Left lung (tissue), 10 donors: Measurements from ENCODE around the gene ATP7B. TPM values are rescaled to one million over a fixed set of nuclear protein-coding genes. Genes with fewer than 3 reads are reported as not detected.

Source experiments
- ATAC-seq: fragments of 200-7000 bp; cut with Tn5 transposase; one replicate; pipeline ENCODE4 v1.9.1; 2020; ENCODE audit warnings: moderate library complexity
- DNase-seq, 4 donors: peaks; one replicate each; pipeline ENCODE4 v3.0.0-alpha.2; 2013 to 2020
- H3K27ac ChIP-seq, 2 donors: fragments of 200-600 bp; sonication (generic) in 1 of 2; one replicate each; pipeline versions ENCODE4 v1.5.0 to v1.8.0; 2020 to 2021
- H3K27me3 ChIP-seq, 2 donors: fragments of 200-600 bp; sonication (generic) in 1 of 2; one replicate each; pipeline versions ENCODE4 v1.5.0 to v1.8.0; 2020 to 2021
- H3K36me3 ChIP-seq, 2 donors: fragments of 200-600 bp; sonication (generic) in 1 of 2; one replicate each; pipeline versions ENCODE4 v1.5.0 to v1.8.0; 2020 to 2021
- H3K4me1 ChIP-seq, 2 donors: fragments of 200-600 bp; one replicate each; pipeline ENCODE4 v1.8.0; 2021
- H3K4me3 ChIP-seq, 2 donors: fragments of 200-600 bp; sonication (generic) in 1 of 2; one replicate each; pipeline versions ENCODE4 v1.5.0 to v1.8.0; 2020 to 2021; ENCODE audit warnings: mild to moderate bottlenecking in 1 of 2
- H3K9me3 ChIP-seq, 2 donors: fragments of 200-600 bp; sonication (generic) in 1 of 2; one replicate each; pipeline versions ENCODE4 v1.5.0 to v1.8.0; 2020 to 2021
- intact Hi-C, 2 donors: fragments of 100-400 bp; cut with DNase I; formaldehyde crosslinking; loops; one replicate each; pipeline versions ENCODE4 v1.11.2 to v1.14.2; 2022
- polyA plus RNA-seq, 6 donors: library from polyadenylated mRNA; unstranded; fragments of 120-200 nt; gene quantifications; one replicate each; pipeline ENCODE4 v1.2.1, GENCODE V29; 2013; ENCODE audit not compliant: insufficient read length in 6 of 6
- total RNA-seq, 2 donors: library from RNA; stranded (reverse); fragmentation: NEBNext Ultra II Directional; extraction: Animal tissue kit (Norgen Biotek cat#: 25700); gene quantifications; one replicate each; pipeline ENCODE4 v1.2.1, GENCODE V29; 2021
- TF ChIP-seq, protein P1 (sequence below), 2 donors: fragments of 200-600 bp; sonication (generic) in 1 of 2; IDR thresholded peaks; one replicate each; pipeline versions ENCODE4 v1.5.0 to v1.8.0; 2021; ENCODE audit warnings: antibody characterized with exemption in 2 of 2
- donor health status: DM: no; HTN: yes; CAD: no.
- donor health status: DM: no; HTN: no; CAD: no.

Gene ATP7B
- total and polyA plus RNA-seq, 8 donors = 5.9 to 20.5 (median 18.4) TPM

- intact Hi-C loops = loop anchor here in 1 of 2 donors (5.0 kb wide), 1 partner anchor 126 kb away; the partner anchor contains the start of gene NEK5
- Histone ChIP-seq H3K27ac (no peak overlapping the region), H3K27me3 (no peaks in the 10 kb centered on the region), H3K9me3 (no peaks in the 10 kb centered on the region), H3K36me3 (no peaks in the 10 kb centered on the region), H3K4me3 (no peak overlapping the region), H3K4me1 (peaks cover 0 to under 1% of the 10 kb centered on the region in 2 donors)
- DNase-seq = no peak
- TF ChIP-seq, protein P1, sequence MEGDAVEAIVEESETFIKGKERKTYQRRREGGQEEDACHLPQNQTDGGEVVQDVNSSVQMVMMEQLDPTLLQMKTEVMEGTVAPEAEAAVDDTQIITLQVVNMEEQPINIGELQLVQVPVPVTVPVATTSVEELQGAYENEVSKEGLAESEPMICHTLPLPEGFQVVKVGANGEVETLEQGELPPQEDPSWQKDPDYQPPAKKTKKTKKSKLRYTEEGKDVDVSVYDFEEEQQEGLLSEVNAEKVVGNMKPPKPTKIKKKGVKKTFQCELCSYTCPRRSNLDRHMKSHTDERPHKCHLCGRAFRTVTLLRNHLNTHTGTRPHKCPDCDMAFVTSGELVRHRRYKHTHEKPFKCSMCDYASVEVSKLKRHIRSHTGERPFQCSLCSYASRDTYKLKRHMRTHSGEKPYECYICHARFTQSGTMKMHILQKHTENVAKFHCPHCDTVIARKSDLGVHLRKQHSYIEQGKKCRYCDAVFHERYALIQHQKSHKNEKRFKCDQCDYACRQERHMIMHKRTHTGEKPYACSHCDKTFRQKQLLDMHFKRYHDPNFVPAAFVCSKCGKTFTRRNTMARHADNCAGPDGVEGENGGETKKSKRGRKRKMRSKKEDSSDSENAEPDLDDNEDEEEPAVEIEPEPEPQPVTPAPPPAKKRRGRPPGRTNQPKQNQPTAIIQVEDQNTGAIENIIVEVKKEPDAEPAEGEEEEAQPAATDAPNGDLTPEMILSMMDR (IDR thresholded peaks at IDR 0.05) = peak; percentile 71 to 75
- peak; percentile 78 for ATAC-seq
Measured at GRCh38 chr13:52001120-52001731, 10.0 kb downstream of the ATP7B start.

GRCh38 chr13:51999921-52000320 lies 11.3 kb downstream of the ATP7B start:
- Histone ChIP-seq H3K4me3 (no peak overlapping the region), H3K4me1 (peaks cover 3 to 14% of the 10 kb centered on the region in 2 donors), H3K36me3 (no peaks in the 10 kb centered on the region), H3K27me3 (no peaks in the 10 kb centered on the region), H3K27ac (no peak overlapping the region), H3K9me3 (no peaks in the 10 kb centered on the region)
- TF ChIP-seq, protein P1 (IDR thresholded peaks at IDR 0.05) = no peak
- intact Hi-C loops = loop anchor here in 1 of 2 donors (5.0 kb wide), 1 partner anchor 127 kb away; the partner anchor contains the start of gene NEK5
- no peak for DNase-seq
- ATAC-seq = no peak

GRCh38 chr13:51999510-51999911 lies 11.7 kb downstream of the ATP7B start:
- intact Hi-C loops = no loop called here
- H3K36me3 ChIP-seq = no peaks in the 10 kb centered on the region
- H3K27me3 ChIP-seq = no peaks in the 10 kb centered on the region
- H3K9me3 ChIP-seq = no peaks in the 10 kb centered on the region
- H3K4me1 ChIP-seq = peaks cover 3 to 16% of the 10 kb centered on the region in 2 donors
- TF ChIP-seq, protein P1 (IDR thresholded peaks at IDR 0.05) = no peak
- no peak overlapping the region for H3K27ac ChIP-seq
- ATAC-seq (peak; percentile 61), DNase-seq (peak in 3 of 4 donors; percentile 31 to 43 (median 37))
- H3K4me3 ChIP-seq = no peak overlapping the region

GRCh38 chr13:51998723-51999509 lies 12.3 kb downstream of the ATP7B start:
- no peak overlapping the region for H3K27ac ChIP-seq
- peaks cover 3 to 16% of the 10 kb centered on the region in 2 donors for H3K4me1 ChIP-seq
- ATAC-seq (peak; percentile 52), DNase-seq (no peak)
- intact Hi-C loops = no loop called here
- no peaks in the 10 kb centered on the region for H3K36me3 ChIP-seq
- H3K4me3 ChIP-seq = no peak overlapping the region
- TF ChIP-seq, protein P1 (IDR thresholded peaks at IDR 0.05) = no peak
- H3K27me3 ChIP-seq = no peaks in the 10 kb centered on the region
- no peaks in the 10 kb centered on the region for H3K9me3 ChIP-seq

GRCh38 chr13:51997641-51998330 lies 13.5 kb downstream of the ATP7B start:
- no peak overlapping the region for H3K27ac ChIP-seq
- no peak for ATAC-seq

More at GRCh38 chr13:51997641-51998330, 13.5 kb downstream of the ATP7B start:
- no peak for DNase-seq
- H3K27me3 ChIP-seq = no peaks in the 10 kb centered on the region
- no peaks in the 10 kb centered on the region for H3K36me3 ChIP-seq
- H3K4me1 ChIP-seq = peaks cover 3 to 16% of the 10 kb centered on the region in 2 donors
- H3K9me3 ChIP-seq = no peaks in the 10 kb centered on the region
- TF ChIP-seq, protein P1 (IDR thresholded peaks at IDR 0.05) = no peak
- no peak overlapping the region for H3K4me3 ChIP-seq
- intact Hi-C loops = no loop called here
